ENCODE measurements around the gene PARP16. TPM values are rescaled to one million over a fixed set of nuclear protein-coding genes. Genes with fewer than 3 reads are reported as not detected.

Gene PARP16
- polyA plus RNA-seq, 3 donors from 2014 or later, result 17.1 to 28.3 (median 17.4) TPM

GRCh38 chr15:65209701-65210643 lies 76.7 kb downstream of the PARP16 start:
- Mint-ChIP-seq H3K27ac (peak overlapping the region in 1 of 6 donors; percentile 58), H3K4me1 (no peaks in the 10 kb centered on the region), H3K36me3 (no peaks in the 10 kb centered on the region), H3K4me3 (no peak overlapping the region), H3K9me3 (no peaks in the 10 kb centered on the region), H3K27me3 (ENCODE audit: low read depth in 3 of 3) (peaks cover 2 to 4% (median 2%) of the 10 kb centered on the region in 3 donors)
- DNase-seq, result no peak

DNA sequence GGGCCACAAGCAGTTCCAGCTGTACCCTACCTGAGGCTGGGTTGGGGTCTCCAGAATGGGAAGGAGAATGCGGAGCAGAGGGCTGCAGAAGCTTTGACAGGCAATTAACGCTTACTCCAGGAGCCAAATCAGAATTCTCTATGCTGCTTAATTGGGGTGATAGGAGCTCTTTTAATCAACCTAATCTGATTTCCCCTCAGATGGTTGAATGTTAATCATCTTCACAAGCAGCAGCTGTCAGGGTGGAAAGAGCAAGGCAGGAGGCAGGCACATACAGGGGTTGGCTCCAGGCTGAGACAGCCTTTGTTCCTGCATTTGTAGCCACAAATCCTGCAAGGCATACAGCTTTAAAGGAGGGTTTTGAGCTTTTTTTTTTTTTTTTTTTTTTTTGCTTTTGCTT lies 78.0 kb downstream of the PARP16 start:
- no peak for DNase-seq
- H3K36me3 Mint-ChIP-seq, result no peaks in the 10 kb centered on the region
- no peaks in the 10 kb centered on the region for H3K4me1 Mint-ChIP-seq
- no peaks in the 10 kb centered on the region for H3K9me3 Mint-ChIP-seq
- H3K27ac Mint-ChIP-seq, result no peak overlapping the region
- H3K27me3 Mint-ChIP-seq (ENCODE audit: low read depth in 3 of 3), result peaks cover 3 to 6% (median 4%) of the 10 kb centered on the region in 3 donors
- H3K4me3 Mint-ChIP-seq, result no peak overlapping the region

Other genes with a start within 250 kb of the PARP16 start
- not detected for gene SLC51B, start 241.5 kb downstream of the PARP16 start, polyA plus RNA-seq
- gene RASL12, start 218.9 kb downstream of the PARP16 start, polyA plus RNA-seq, result not detected
- not detected for gene KBTBD13, start 210.1 kb downstream of the PARP16 start, polyA plus RNA-seq
- gene UBAP1L, start 171.7 kb downstream of the PARP16 start, polyA plus RNA-seq, result under 1 TPM; 0.26 to 0.53 (median 0.43) TPM
- gene PDCD7, start 153.1 kb downstream of the PARP16 start, polyA plus RNA-seq, result 10 to 100 TPM in 2 of 3 donors, 1 to 10 TPM in 1; 8.9 to 14.7 (median 14.4) TPM
- gene CLPX, start 101.5 kb downstream of the PARP16 start, polyA plus RNA-seq, result 10 to 100 TPM; 18.5 to 36.0 (median 23.4) TPM
- under 1 TPM in 1 of 3 donors, not detected in 2; 0.06 TPM for gene CILP, start 75.4 kb downstream of the PARP16 start, polyA plus RNA-seq
- gene RNU5A-1, start 9.2 kb upstream of the PARP16 start, polyA plus RNA-seq, result not detected
- gene RNU5B-1, start 17.8 kb upstream of the PARP16 start, polyA plus RNA-seq, result not detected
- not detected for gene IGDCC3, start 91.1 kb upstream of the PARP16 start, polyA plus RNA-seq
- under 1 TPM in 2 of 3 donors, not detected in 1; 0.18 to 0.25 TPM for gene IGDCC4, start 136.1 kb upstream of the PARP16 start, polyA plus RNA-seq
- gene DPP8, start 230.8 kb upstream of the PARP16 start, polyA plus RNA-seq, result 100 to 1,000 TPM in 1 of 3 donors, 10 to 100 TPM in 2; 33.1 to 103 (median 52.0) TPM
- gene HACD3, start 243.6 kb upstream of the PARP16 start, polyA plus RNA-seq, result 10 to 100 TPM; 24.4 to 36.7 (median 26.0) TPM